Left renal cortex interstitium (tissue), 4 donors: ENCODE data around the gene BCL2L11. TPM values are rescaled to one million over a fixed set of nuclear protein-coding genes. Genes with fewer than 3 reads are reported as not detected.

ENCODE experiments used
- DNase-seq, 4 donors: peaks; one replicate each; pipeline ENCODE4 v3.0.0-alpha.2; 2013; ENCODE audit warnings: low read depth in 4 of 4, low spot score in 2 of 4, missing footprints in 1 of 4
- polyA plus RNA-seq, 4 donors: library from polyadenylated mRNA; unstranded; fragments of 120-200 nt; gene quantifications; one replicate each; pipeline ENCODE4 v1.2.1, GENCODE V29; 2013; ENCODE audit not compliant: insufficient read length in 4 of 4

BCL2L11 gene
- polyA plus RNA-seq, 4 donors: 15.4 to 20.8 (median 18.1) TPM

DNA sequence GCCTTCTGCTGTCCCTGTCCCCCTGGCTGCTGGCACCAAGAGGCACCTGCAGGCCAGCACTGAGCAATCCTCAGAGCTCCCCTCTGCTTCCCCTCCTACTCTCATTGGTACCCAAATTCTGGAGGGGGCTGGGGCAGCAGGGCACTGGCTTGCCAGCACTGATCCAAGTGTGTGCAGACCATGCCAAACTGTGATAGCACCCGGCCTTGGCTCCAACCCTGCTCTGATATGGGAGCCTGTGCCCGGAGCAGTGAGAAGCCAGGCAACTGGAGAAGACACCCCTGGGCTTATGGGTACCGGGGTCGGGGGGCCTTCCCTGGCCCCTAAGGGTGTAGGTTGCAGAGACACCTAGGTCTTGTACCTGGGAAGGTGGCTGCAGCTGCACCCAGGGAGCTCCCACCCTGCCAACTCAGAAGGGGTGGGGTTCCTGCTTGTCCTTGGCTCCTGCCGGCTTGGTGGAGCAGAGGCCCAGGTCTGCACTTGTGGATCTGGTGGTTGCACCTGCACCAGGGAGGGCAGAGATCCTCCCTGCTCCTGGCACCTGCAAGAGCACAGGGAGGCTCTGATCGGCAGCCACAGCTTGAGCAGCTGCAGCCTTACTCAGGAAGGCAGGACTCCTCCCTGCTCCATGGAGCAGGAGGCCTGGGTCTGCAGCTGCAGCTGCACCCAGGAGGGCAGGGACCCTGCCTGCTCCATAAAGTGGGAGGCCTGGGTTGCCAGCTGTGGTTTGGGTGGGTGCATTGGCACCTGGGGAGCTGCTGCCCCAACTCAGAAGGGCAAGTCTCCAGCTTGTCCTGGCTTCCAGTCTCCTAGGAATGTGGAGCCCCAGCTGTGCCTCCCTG, 96.3 kb downstream of the BCL2L11 start:
- DNase-seq: no peak
